ENCODE results near the gene SLC35F1.

DNA sequence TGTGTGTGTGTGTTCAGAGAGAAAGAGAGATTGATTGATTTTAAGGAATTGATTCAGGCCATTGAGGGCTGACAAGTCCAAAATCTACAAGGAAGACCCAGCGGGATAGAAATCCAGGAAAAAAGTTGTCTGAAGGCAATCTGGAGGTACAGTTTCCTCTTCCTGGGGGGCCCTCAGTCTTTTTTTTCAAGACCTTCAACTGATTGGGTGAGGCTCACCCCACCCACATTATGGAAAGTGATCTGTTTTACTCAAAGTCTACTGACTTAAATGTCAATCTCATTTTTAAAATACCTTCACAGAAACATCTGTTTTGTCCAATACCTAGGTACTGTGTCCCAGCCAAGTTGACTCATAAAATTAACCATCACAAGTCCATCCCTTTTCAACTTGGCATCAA, 398.0 kb downstream of the SLC35F1 start:
- TF ChIP-seq EZH2 (IDR thresholded peaks at IDR 0.05; ENCODE audit: borderline replicate concordance, insufficient read depth, low read length, poor library complexity, severe bottlenecking) (no peak), POLR2AphosphoS5 (IDR thresholded peaks at IDR 0.05) (no peak), EP300 (conservative IDR thresholded peaks at IDR 0.05; ENCODE audit: poor library complexity, severe bottlenecking) (no peak), REST (IDR thresholded peaks at IDR 0.05; ENCODE audit: borderline replicate concordance) (no peak)

Measured in neural cell (in vitro differentiated cells).